Fibroblast of lung (primary cell): ENCODE data around the gene STRBP. TPM values are rescaled to one million over a fixed set of nuclear protein-coding genes. Genes with fewer than 3 reads are reported as not detected.

Experiments used
- DNase-seq, 2 donors: peaks; one replicate each; pipeline versions ENCODE4 v3.0.0 to v3.0.0-alpha.2; 2010; ENCODE audit warnings: low read depth in 2 of 2
- H2AFZ ChIP-seq: 2 replicates; pipeline ENCODE4 v1.5.1; 2012; ENCODE audit warnings: low read length, control low read depth, inconsistent platforms
- H3K27ac ChIP-seq: 2 replicates; pipeline ENCODE4 v1.5.1; 2011; ENCODE audit warnings: low read length, control low read depth; ENCODE audit not compliant: insufficient read depth
- H3K27me3 ChIP-seq: 2 replicates; pipeline ENCODE4 v1.5.1; 2011; ENCODE audit warnings: mild to moderate bottlenecking, low read length; ENCODE audit not compliant: control insufficient read depth, insufficient read depth
- H3K36me3 ChIP-seq: 2 replicates; pipeline ENCODE4 v1.5.1; 2011; ENCODE audit warnings: low read length; ENCODE audit not compliant: control insufficient read depth, insufficient read depth
- H3K4me1 ChIP-seq: 2 replicates; pipeline ENCODE4 v1.5.1; 2011; ENCODE audit warnings: low read length; ENCODE audit not compliant: control insufficient read depth, insufficient read depth; ENCODE audit errors: extremely low read depth
- H3K4me2 ChIP-seq: 2 replicates; pipeline ENCODE4 v1.5.1; 2011; ENCODE audit warnings: low read length, control low read depth; ENCODE audit not compliant: insufficient read depth; ENCODE audit errors: extremely low read depth
- H3K4me3 ChIP-seq, 4 experiments: fragments of 200-600 bp in 1 of 4; sonication (generic) in 1 of 4; replicated peaks in 1 of 4; 2 replicates each; pipeline ENCODE4 v1.5.1; 2011 to 2016; ENCODE audit warnings: low read length in 4 of 4, low read depth in 3 of 4, mild to moderate bottlenecking in 3 of 4, control low read depth in 2 of 4, inconsistent platforms in 1 of 4, mixed read lengths in 1 of 4; ENCODE audit not compliant: insufficient read depth in 1 of 4; ENCODE audit errors: control extremely low read depth in 1 of 4
- H3K79me2 ChIP-seq: 2 replicates; pipeline ENCODE4 v1.5.1; 2012; ENCODE audit warnings: mild to moderate bottlenecking, low read length, inconsistent platforms; ENCODE audit not compliant: control insufficient read depth, insufficient read depth
- H3K9ac ChIP-seq: 2 replicates; pipeline ENCODE4 v1.5.1; 2011; ENCODE audit warnings: mild to moderate bottlenecking, low read length, control low read depth; ENCODE audit not compliant: insufficient read depth
- H3K9me3 ChIP-seq: 2 replicates; pipeline ENCODE4 v1.5.1; 2012; ENCODE audit warnings: low read depth, low read length; ENCODE audit not compliant: control insufficient read depth, insufficient read depth
- H4K20me1 ChIP-seq: 2 replicates; pipeline ENCODE4 v1.5.1; 2011; ENCODE audit warnings: low read length; ENCODE audit not compliant: control insufficient read depth, insufficient read depth; ENCODE audit errors: extremely low read depth
- EZH2 ChIP-seq: IDR thresholded peaks from 2 replicates; pipeline ENCODE4 v1.5.1; 2012; ENCODE audit warnings: low read length, control low read depth, mild to moderate bottlenecking; ENCODE audit errors: missing control alignments
- polyA plus RNA-seq, 2 donors: library from polyadenylated mRNA; depleted of rRNA in 1 of 2; stranded (reverse) in 1 of 2; unstranded in 1 of 2; fragments of >200 nt; gene quantifications; 2 replicates each; pipeline ENCODE4 v1.2.1, GENCODE V29; 2011 to 2012; ENCODE audit warnings: missing spikeins in 1 of 2
- total RNA-seq: library from RNA; depleted of rRNA; stranded (reverse); fragments of >200 nt; gene quantifications from 2 replicates; pipeline ENCODE4 v1.2.1, GENCODE V29; 2014
- TF ChIP-seq, protein P1 (sequence below), 2 donors: IDR thresholded peaks in 1 of 2; conservative IDR thresholded peaks in 1 of 2; 1 replicate in 1 of 2; 2 replicates in 1 of 2; pipeline ENCODE4 v1.5.1; 2011 to 2012; ENCODE audit warnings: low read length in 2 of 2, control low read depth in 1 of 2, inconsistent platforms in 1 of 2, low read depth in 1 of 2, mild to moderate bottlenecking in 1 of 2

Gene STRBP
- total and polyA plus RNA-seq, 2 donors (not counting 1 experiment from before 2014, with no cell fraction given): 3.3 to 5.9 TPM

DNA sequence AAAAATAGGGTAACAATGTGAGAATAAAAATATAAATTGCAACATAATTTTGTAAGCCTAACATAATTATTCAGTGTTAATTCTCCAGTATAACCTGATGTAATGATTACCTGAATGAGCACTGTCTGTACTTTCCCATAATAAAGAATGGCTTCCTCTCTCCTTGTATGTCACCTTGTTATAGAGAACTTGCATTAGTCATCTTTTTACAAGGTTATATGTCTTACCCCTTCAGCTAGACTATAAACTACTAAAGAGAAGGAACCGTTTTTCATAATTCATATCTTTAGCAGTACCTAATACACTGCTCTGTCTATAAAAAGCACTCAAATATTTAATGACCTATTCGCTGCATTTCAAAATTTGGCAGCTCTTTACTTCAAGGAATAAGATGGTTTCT, 19.8 kb downstream of the STRBP start:
- TF ChIP-seq, protein P1, sequence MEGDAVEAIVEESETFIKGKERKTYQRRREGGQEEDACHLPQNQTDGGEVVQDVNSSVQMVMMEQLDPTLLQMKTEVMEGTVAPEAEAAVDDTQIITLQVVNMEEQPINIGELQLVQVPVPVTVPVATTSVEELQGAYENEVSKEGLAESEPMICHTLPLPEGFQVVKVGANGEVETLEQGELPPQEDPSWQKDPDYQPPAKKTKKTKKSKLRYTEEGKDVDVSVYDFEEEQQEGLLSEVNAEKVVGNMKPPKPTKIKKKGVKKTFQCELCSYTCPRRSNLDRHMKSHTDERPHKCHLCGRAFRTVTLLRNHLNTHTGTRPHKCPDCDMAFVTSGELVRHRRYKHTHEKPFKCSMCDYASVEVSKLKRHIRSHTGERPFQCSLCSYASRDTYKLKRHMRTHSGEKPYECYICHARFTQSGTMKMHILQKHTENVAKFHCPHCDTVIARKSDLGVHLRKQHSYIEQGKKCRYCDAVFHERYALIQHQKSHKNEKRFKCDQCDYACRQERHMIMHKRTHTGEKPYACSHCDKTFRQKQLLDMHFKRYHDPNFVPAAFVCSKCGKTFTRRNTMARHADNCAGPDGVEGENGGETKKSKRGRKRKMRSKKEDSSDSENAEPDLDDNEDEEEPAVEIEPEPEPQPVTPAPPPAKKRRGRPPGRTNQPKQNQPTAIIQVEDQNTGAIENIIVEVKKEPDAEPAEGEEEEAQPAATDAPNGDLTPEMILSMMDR (conservative IDR thresholded peaks at IDR 0.05 in 1 of 2, IDR thresholded peaks at IDR 0.05 in 1 of 2; ENCODE audit: low read depth in 1 of 2, low read length in 2 of 2): no peak
- TF ChIP-seq EZH2: no peak
- Histone ChIP-seq H2AFZ (no peak overlapping the region), H3K4me3 (no peak overlapping the region), H3K9ac (no peak overlapping the region), H3K27me3 (no peaks in the 10 kb centered on the region), H4K20me1 (no peaks in the 10 kb centered on the region), H3K27ac (no peak overlapping the region), H3K4me2 (no peak overlapping the region), H3K4me1 (no peaks in the 10 kb centered on the region), H3K79me2 (no peaks in the 10 kb centered on the region), H3K9me3 (no peaks in the 10 kb centered on the region), H3K36me3 (no peaks in the 10 kb centered on the region)
- DNase-seq: no peak

DNA sequence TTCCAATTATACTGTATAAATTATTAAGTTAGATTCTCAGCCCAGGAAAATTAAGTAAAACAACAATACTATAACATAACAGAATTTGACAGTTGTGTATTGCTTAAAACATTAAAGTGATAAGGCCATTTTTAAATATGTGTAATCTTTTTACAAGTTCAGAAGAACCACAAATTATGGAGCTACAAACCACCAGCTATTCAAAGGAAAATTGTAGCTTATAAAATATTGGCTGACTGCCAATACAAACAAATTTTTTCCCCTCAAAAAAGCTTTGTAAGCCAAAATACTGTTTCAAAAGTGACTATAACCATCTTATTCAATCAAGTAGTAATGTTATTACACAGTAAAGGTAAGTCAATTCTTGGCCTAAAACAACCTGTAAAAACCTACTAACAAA, 21.9 kb downstream of the STRBP start:
- H3K4me3 ChIP-seq: no peak overlapping the region

DNA sequence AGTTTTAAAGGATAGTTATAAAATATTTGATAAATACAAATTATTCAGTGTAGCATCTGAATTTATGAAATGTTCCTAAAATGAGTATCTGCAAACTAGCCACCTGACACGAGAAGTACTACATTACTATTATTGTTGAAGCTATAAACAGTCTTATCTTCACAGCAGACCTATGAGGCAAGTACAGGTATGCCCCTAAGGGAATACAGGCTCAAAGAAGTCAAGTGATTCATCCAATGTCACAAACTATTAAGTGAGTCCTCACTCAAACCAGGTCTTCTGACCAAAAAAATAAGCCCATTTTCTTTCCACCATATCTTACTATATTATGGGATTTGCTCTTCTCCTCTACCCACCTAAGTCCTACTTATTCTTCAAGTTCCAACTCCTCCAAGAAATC, 28.7 kb downstream of the STRBP start:
- Histone ChIP-seq H3K9me3 (no peaks in the 10 kb centered on the region), H3K4me1 (no peaks in the 10 kb centered on the region), H3K4me2 (no peak overlapping the region), H3K9ac (no peak overlapping the region), H3K27me3 (no peaks in the 10 kb centered on the region), H2AFZ (no peak overlapping the region), H4K20me1 (no peaks in the 10 kb centered on the region), H3K36me3 (no peaks in the 10 kb centered on the region), H3K27ac (no peak overlapping the region), H3K79me2 (no peaks in the 10 kb centered on the region), H3K4me3 (no peak overlapping the region)
- TF ChIP-seq EZH2: no peak
- no peak for DNase-seq

More for the DNA sequence above, 21.9 kb downstream of the STRBP start:
- no peak overlapping the region for H3K27ac ChIP-seq
- no peak overlapping the region for H3K4me2 ChIP-seq
- DNase-seq: peak; percentile 29 to 37
- no peaks in the 10 kb centered on the region for H3K79me2 ChIP-seq
- TF ChIP-seq, protein P1 (conservative IDR thresholded peaks at IDR 0.05 in 1 of 2, IDR thresholded peaks at IDR 0.05 in 1 of 2; ENCODE audit: low read depth in 1 of 2, low read length in 2 of 2): no peak
- no peak for TF ChIP-seq EZH2
- no peaks in the 10 kb centered on the region for H3K4me1 ChIP-seq
- H3K27me3 ChIP-seq: no peaks in the 10 kb centered on the region
- no peaks in the 10 kb centered on the region for H3K9me3 ChIP-seq
- no peaks in the 10 kb centered on the region for H4K20me1 ChIP-seq
- H2AFZ ChIP-seq: no peak overlapping the region
- H3K9ac ChIP-seq: no peak overlapping the region
- H3K36me3 ChIP-seq: no peaks in the 10 kb centered on the region
